Colonic mucosa (tissue), 4 donors: Measurements from ENCODE around the gene SPOPL. TPM values are rescaled to one million over a fixed set of nuclear protein-coding genes. Genes with fewer than 3 reads are reported as not detected.

Experiments used
- DNase-seq: peaks from one replicate; pipeline ENCODE4 v3.0.0-alpha.2; 2020
- H3K27ac ChIP-seq: fragments of 200-600 bp; one replicate; pipeline ENCODE4 v1.8.0; 2021
- H3K27me3 ChIP-seq: fragments of 200-600 bp; one replicate; pipeline ENCODE4 v1.8.0; 2021
- H3K36me3 ChIP-seq: fragments of 200-600 bp; one replicate; pipeline ENCODE4 v1.8.0; 2021
- H3K4me1 ChIP-seq: fragments of 200-600 bp; one replicate; pipeline ENCODE4 v1.8.0; 2021; ENCODE audit warnings: mild to moderate bottlenecking
- H3K4me3 ChIP-seq: fragments of 200-600 bp; one replicate; pipeline ENCODE4 v1.8.0; 2021
- H3K9ac ChIP-seq, 2 donors: one replicate each; pipeline ENCODE4 v1.7.0; 2013; ENCODE audit warnings: control low read depth in 2 of 2, low read depth in 2 of 2, low read length in 2 of 2
- H3K9me3 ChIP-seq: fragments of 200-600 bp; one replicate; pipeline ENCODE4 v1.8.0; 2021
- CTCF ChIP-seq: fragments of 200-600 bp; IDR thresholded peaks from one replicate; pipeline ENCODE4 v1.8.0; 2022; ENCODE audit warnings: antibody characterized with exemption, mild to moderate bottlenecking
- intact Hi-C: fragments of 100-400 bp; cut with DNase I; formaldehyde crosslinking; loops from one replicate; pipeline ENCODE4 v1.14.1; 2022
- total RNA-seq, 2 donors: library from RNA; stranded (reverse); fragmentation: NEBNext Ultra II Directional in 1 of 2; extraction: Animal tissue kit (Norgen Biotek cat#: 25700) in 1 of 2; gene quantifications; one replicate each; pipeline ENCODE4 v1.2.1, GENCODE V29; 2021
- donor health status: healthy.
- donor health status: DM: no; HTN: no; CAD: no.
- donor health status: DM: no; HTN: no; CAD: no.

SPOPL gene
- total RNA-seq, 2 donors from 2014 or later = 23.5 to 38.0 TPM

- Histone ChIP-seq H3K9me3 (no peaks in the 10 kb centered on the region), H3K36me3 (no peaks in the 10 kb centered on the region), H3K4me3 (no peak overlapping the region), H3K27me3 (no peaks in the 10 kb centered on the region), H3K9ac (no peak overlapping the region), H3K27ac (no peak overlapping the region), H3K4me1 (no peaks in the 10 kb centered on the region)
- TF ChIP-seq CTCF = no peak
- DNase-seq = no peak
- intact Hi-C loops = no loop called here
These were observed 100.5 kb downstream of the SPOPL start for GRCh38 chr2:138602166-138602460.

- no peaks in the 10 kb centered on the region for H3K4me1 ChIP-seq
- no peak overlapping the region for H3K4me3 ChIP-seq
- H3K36me3 ChIP-seq = no peaks in the 10 kb centered on the region
- TF ChIP-seq CTCF = no peak
- H3K27me3 ChIP-seq = no peaks in the 10 kb centered on the region
- no peaks in the 10 kb centered on the region for H3K9me3 ChIP-seq
- intact Hi-C loops = no loop called here
- H3K27ac ChIP-seq = no peak overlapping the region
- no peak for DNase-seq
- H3K9ac ChIP-seq = no peak overlapping the region
These were observed 106.2 kb downstream of the SPOPL start for GRCh38 chr2:138607746-138608145.

GRCh38 chr2:138609446-138609845 is 107.9 kb downstream of the SPOPL start:
- Histone ChIP-seq H3K9me3 (no peaks in the 10 kb centered on the region), H3K27me3 (no peaks in the 10 kb centered on the region), H3K36me3 (no peaks in the 10 kb centered on the region), H3K4me3 (no peak overlapping the region), H3K27ac (no peak overlapping the region), H3K4me1 (no peaks in the 10 kb centered on the region), H3K9ac (no peak overlapping the region)
- intact Hi-C loops = no loop called here
- no peak for DNase-seq
- no peak for TF ChIP-seq CTCF

GRCh38 chr2:138610201-138610953 is 108.8 kb downstream of the SPOPL start:
- no peak overlapping the region for H3K4me3 ChIP-seq
- H3K36me3 ChIP-seq = no peaks in the 10 kb centered on the region
- intact Hi-C loops = no loop called here
- no peaks in the 10 kb centered on the region for H3K4me1 ChIP-seq
- no peaks in the 10 kb centered on the region for H3K9me3 ChIP-seq
- H3K27me3 ChIP-seq = no peaks in the 10 kb centered on the region
- no peak for TF ChIP-seq CTCF
- no peak overlapping the region for H3K9ac ChIP-seq
- DNase-seq = no peak
- no peak overlapping the region for H3K27ac ChIP-seq

GRCh38 chr2:138615257-138615656 is 113.7 kb downstream of the SPOPL start:
- H3K27me3 ChIP-seq = no peaks in the 10 kb centered on the region
- H3K27ac ChIP-seq = no peak overlapping the region
- no peak overlapping the region for H3K9ac ChIP-seq
- no peaks in the 10 kb centered on the region for H3K36me3 ChIP-seq
- no peak overlapping the region for H3K4me3 ChIP-seq
- TF ChIP-seq CTCF = no peak
- intact Hi-C loops = no loop called here
- no peaks in the 10 kb centered on the region for H3K4me1 ChIP-seq
- H3K9me3 ChIP-seq = no peaks in the 10 kb centered on the region
- no peak for DNase-seq
